Hindlimb muscle (tissue), 1 donor: Measurements from ENCODE around the gene PPIB. TPM values are rescaled to one million over a fixed set of nuclear protein-coding genes. Genes with fewer than 3 reads are reported as not detected.
"Not testable (repeated sequence)": the region's sequence is repeated elsewhere in the genome, so short reads cannot be mapped to it uniquely, and the experiment has no call there.

Experiments
- DNase-seq: peaks from one replicate; pipeline ENCODE4 v3.0.0-alpha.2; 2013
- polyA plus RNA-seq: library from polyadenylated mRNA; unstranded; fragments of 120-200 nt; gene quantifications from one replicate; pipeline ENCODE4 v1.2.1, GENCODE V29; 2013; ENCODE audit not compliant: insufficient read length

PPIB gene
- polyA plus RNA-seq, 1 donor: 244 TPM

GRCh38 chr15:64138331-64138941 is 24.4 kb downstream of the PPIB start:
- DNase-seq: no peak

GRCh38 chr15:64137226-64137833 is 25.5 kb downstream of the PPIB start:
- no peak for DNase-seq

GRCh38 chr15:64136347-64136746 is 26.5 kb downstream of the PPIB start:
- no peak for DNase-seq

- DNase-seq: no peak
Measured at GRCh38 chr15:64134345-64134829, 28.4 kb downstream of the PPIB start.

GRCh38 chr15:64133623-64134344 is 29.0 kb downstream of the PPIB start:
- no peak for DNase-seq

GRCh38 chr15:64132217-64132616 is 30.6 kb downstream of the PPIB start:
- no peak for DNase-seq

- no peak for DNase-seq
Measured at GRCh38 chr15:64131547-64131946, 31.3 kb downstream of the PPIB start.

- DNase-seq: no peak
Measured at GRCh38 chr15:64130159-64130558, 32.7 kb downstream of the PPIB start.

- DNase-seq: no peak
Measured at GRCh38 chr15:64127521-64128270, 35.1 kb downstream of the PPIB start.

GRCh38 chr15:64125978-64126377 is 36.8 kb downstream of the PPIB start:
- no peak for DNase-seq

GRCh38 chr15:64122936-64123351 is 39.9 kb downstream of the PPIB start:
- no peak for DNase-seq

GRCh38 chr15:64122444-64122843 is 40.4 kb downstream of the PPIB start:
- DNase-seq: no peak

GRCh38 chr15:64121614-64122013 is 41.2 kb downstream of the PPIB start:
- DNase-seq: no peak

GRCh38 chr15:64120322-64120721 is 42.5 kb downstream of the PPIB start:
- DNase-seq: not testable (repeated sequence)

GRCh38 chr15:64117759-64118487 is 44.9 kb downstream of the PPIB start:
- no peak for DNase-seq

GRCh38 chr15:64112904-64113303 is 49.9 kb downstream of the PPIB start:
- DNase-seq: no peak

GRCh38 chr15:64112073-64112772 is 50.6 kb downstream of the PPIB start:
- DNase-seq: no peak

- no peak for DNase-seq
Measured at GRCh38 chr15:64111679-64112050, 51.2 kb downstream of the PPIB start.

GRCh38 chr15:64110950-64111678 is 51.7 kb downstream of the PPIB start:
- no peak for DNase-seq

GRCh38 chr15:64110108-64110701 is 52.6 kb downstream of the PPIB start:
- not testable (repeated sequence) for DNase-seq

- no peak for DNase-seq
Measured at GRCh38 chr15:64107337-64107736, 55.5 kb downstream of the PPIB start.
